Stimulated activated CD4-positive, alpha-beta T cell treated with anti-CD3 and anti-CD28 coated beads, Interleukin-4, amount 100 ng/mL, for 48 hours (primary cell): ENCODE results near the gene PIEZO2.
"Not testable (repeated sequence)": the region's sequence is repeated elsewhere in the genome, so short reads cannot be mapped to it uniquely, and the experiment has no call there.

Experiments used
- DNase-seq, 2 donors: peaks; one replicate each; pipeline ENCODE4 v3.0.0-alpha.2; 2020; ENCODE audit warnings: low read depth in 2 of 2

Gene PIEZO2

GRCh38 chr18:10685484-10685883 is 463.9 kb downstream of the PIEZO2 start:
- no peak for DNase-seq

- DNase-seq = no peak
Measured at GRCh38 chr18:10682368-10682714, 467.0 kb downstream of the PIEZO2 start.

GRCh38 chr18:10681581-10682367 is 467.6 kb downstream of the PIEZO2 start:
- no peak for DNase-seq

- no peak for DNase-seq
Measured at GRCh38 chr18:10680271-10680596, 469.1 kb downstream of the PIEZO2 start.

GRCh38 chr18:10679557-10680270 is 469.7 kb downstream of the PIEZO2 start:
- DNase-seq = no peak

GRCh38 chr18:10671441-10671840 is 477.9 kb downstream of the PIEZO2 start:
- DNase-seq = no peak

GRCh38 chr18:10670856-10671255 is 478.5 kb downstream of the PIEZO2 start:
- DNase-seq = no peak

GRCh38 chr18:10669441-10670100 is 479.8 kb downstream of the PIEZO2 start:
- no peak for DNase-seq

GRCh38 chr18:10663750-10664149 is 485.6 kb downstream of the PIEZO2 start:
- DNase-seq = no peak

GRCh38 chr18:10661317-10661716 is 488.1 kb downstream of the PIEZO2 start:
- DNase-seq = no peak

GRCh38 chr18:10660179-10660884 is 489.0 kb downstream of the PIEZO2 start:
- DNase-seq = no peak

GRCh38 chr18:10659594-10659993 is 489.8 kb downstream of the PIEZO2 start:
- DNase-seq = no peak

- no peak for DNase-seq
Measured at GRCh38 chr18:10659000-10659399, 490.4 kb downstream of the PIEZO2 start.

- DNase-seq = not testable (repeated sequence)
Measured at GRCh38 chr18:10644003-10644402, 505.4 kb downstream of the PIEZO2 start.

GRCh38 chr18:10642915-10643524 is 506.3 kb downstream of the PIEZO2 start:
- not testable (repeated sequence) for DNase-seq

GRCh38 chr18:10638539-10638885 is 510.9 kb downstream of the PIEZO2 start:
- DNase-seq = not testable (repeated sequence)

GRCh38 chr18:10637858-10638538 is 511.4 kb downstream of the PIEZO2 start:
- DNase-seq = not testable (repeated sequence)

GRCh38 chr18:10629076-10629475 is 520.3 kb downstream of the PIEZO2 start:
- DNase-seq = not testable (repeated sequence)

GRCh38 chr18:10626606-10627213 is 522.7 kb downstream of the PIEZO2 start:
- DNase-seq = not testable (repeated sequence)

GRCh38 chr18:10623606-10624005 is 525.8 kb downstream of the PIEZO2 start:
- not testable (repeated sequence) for DNase-seq

GRCh38 chr18:10622982-10623381 is 526.4 kb downstream of the PIEZO2 start:
- not testable (repeated sequence) for DNase-seq
